Esophagus muscularis mucosa (tissue), 4 donors: ENCODE results near the gene ZNF521. TPM values are rescaled to one million over a fixed set of nuclear protein-coding genes. Genes with fewer than 3 reads are reported as not detected.

ENCODE experiments used
- DNase-seq: peaks from one replicate; pipeline ENCODE4 v3.0.0-alpha.2; 2017; ENCODE audit errors: extremely low spot score
- H3K27ac ChIP-seq, 4 donors: fragments of 200-600 bp; sonication (generic); replicated peaks in 1 of 4; 1 replicate in 3 of 4; 2 replicates in 1 of 4; pipeline ENCODE4 v1.5.1; 2016 to 2019; ENCODE audit warnings: mild to moderate bottlenecking in 1 of 4
- H3K27me3 ChIP-seq, 4 donors: fragments of 200-600 bp; sonication (generic); one replicate each; pipeline versions ENCODE4 v1.5.1 to v1.6.0; 2016 to 2019
- H3K36me3 ChIP-seq, 4 donors: fragments of 200-600 bp; sonication (generic); one replicate each; pipeline ENCODE4 v1.5.1; 2016 to 2019
- H3K4me1 ChIP-seq, 4 donors: fragments of 200-600 bp; sonication (generic); one replicate each; pipeline ENCODE4 v1.5.1; 2016 to 2019
- H3K4me3 ChIP-seq, 4 donors: fragments of 200-600 bp; sonication (generic); 1 replicate in 2 of 4; 2 replicates in 2 of 4; pipeline ENCODE4 v1.5.1; 2016 to 2019; ENCODE audit warnings: mild to moderate bottlenecking in 4 of 4, moderate library complexity in 1 of 4
- H3K9me3 ChIP-seq, 4 donors: fragments of 200-600 bp; sonication (generic); 1 replicate in 3 of 4; 2 replicates in 1 of 4; pipeline ENCODE4 v1.5.1; 2016 to 2019
- CTCF ChIP-seq, 3 experiments: fragments of 200-600 bp in 2 of 3; fragments of 450-650 bp in 1 of 3; sonication (generic) in 2 of 3; IDR thresholded peaks; one replicate each; pipeline ENCODE4 v1.5.1; 2017 to 2019; ENCODE audit warnings: antibody characterized with exemption in 3 of 3, mild to moderate bottlenecking in 2 of 3, moderate library complexity in 1 of 3
- EP300 ChIP-seq: sonication (generic); formaldehyde crosslinking; IDR thresholded peaks from one replicate; pipeline ENCODE4 v1.6.1; 2017; ENCODE audit warnings: antibody characterized with exemption
- POLR2A ChIP-seq: fragments of 450-650 bp; IDR thresholded peaks from one replicate; pipeline ENCODE4 v1.6.1; 2017; ENCODE audit warnings: antibody characterized with exemption, moderate library complexity, mild to moderate bottlenecking, low read depth
- POLR2AphosphoS5 ChIP-seq, 2 donors: sonication (generic); formaldehyde crosslinking; IDR thresholded peaks; one replicate each; pipeline ENCODE4 v1.6.1; 2017; ENCODE audit warnings: antibody characterized with exemption in 2 of 2
- WGBS: methylation state at CpG from one replicate; pipeline ENCODE4 v1.1.5; 2018; 5-methylcytosine and 5-hydroxymethylcytosine counted together
- intact Hi-C: fragments of 100-400 bp; cut with DNase I; formaldehyde crosslinking; loops from one replicate; pipeline ENCODE4 v1.15.1; 2023
- total RNA-seq, 4 donors: library from RNA; depleted of rRNA; stranded (reverse); fragments of >200 nt; gene quantifications; one replicate each; pipeline versions ENCODE4 v1.1.0 to v1.2.1, GENCODE V29; 2016

The ZNF521 gene
- total RNA-seq, 4 donors from 2014 or later, result 15.6 to 20.6 (median 16.9) TPM

GRCh38 chr18:25056429-25056828, 295.5 kb downstream of the ZNF521 start:
- H3K4me3 ChIP-seq, result no peak overlapping the region
- H3K36me3 ChIP-seq, result no peaks in the 10 kb centered on the region
- intact Hi-C loops, result no loop called here
- no peak for TF ChIP-seq POLR2A
- TF ChIP-seq CTCF (IDR thresholded peaks at IDR 0.05), result no peak
- H3K4me1 ChIP-seq, result no peaks in the 10 kb centered on the region
- peaks cover 0 to 5% (median 0%) of the 10 kb centered on the region in 4 donors for H3K9me3 ChIP-seq
- 76% methylated on average over 7 of the region's 8 CpGs for WGBS
- DNase-seq, result no peak
- no peak overlapping the region for H3K27ac ChIP-seq
- peaks cover 0 to 28% (median 0%) of the 10 kb centered on the region in 4 donors for H3K27me3 ChIP-seq

- Histone ChIP-seq H3K36me3 (no peaks in the 10 kb centered on the region), H3K9me3 (peaks cover 0 to 5% (median 0%) of the 10 kb centered on the region in 4 donors), H3K4me3 (no peak overlapping the region), H3K27ac (no peak overlapping the region), H3K27me3 (peaks cover 0 to 39% (median 0%) of the 10 kb centered on the region in 4 donors), H3K4me1 (no peaks in the 10 kb centered on the region)
- WGBS, result 82% methylated on average over 4 of the region's 4 CpGs
- intact Hi-C loops, result no loop called here
- no peak for TF ChIP-seq EP300
- no peak for TF ChIP-seq POLR2AphosphoS5 (IDR thresholded peaks at IDR 0.05)
- no peak for DNase-seq
Observed at GRCh38 chr18:25055076-25055475, 296.9 kb downstream of the ZNF521 start.

GRCh38 chr18:25053466-25053865, 298.5 kb downstream of the ZNF521 start:
- DNase-seq, result no peak
- intact Hi-C loops, result no loop called here
- TF ChIP-seq CTCF (IDR thresholded peaks at IDR 0.05), result no peak
- no peak for TF ChIP-seq POLR2AphosphoS5 (IDR thresholded peaks at IDR 0.05)
- no peak for TF ChIP-seq EP300
- no peak for TF ChIP-seq POLR2A
- peaks cover 0 to 5% (median 0%) of the 10 kb centered on the region in 4 donors for H3K9me3 ChIP-seq
- 91% methylated on average over 6 of the region's 6 CpGs for WGBS
- H3K27me3 ChIP-seq, result peaks cover 0 to 48% (median 0%) of the 10 kb centered on the region in 4 donors
- no peak overlapping the region for H3K27ac ChIP-seq
- H3K4me3 ChIP-seq, result no peak overlapping the region
- no peaks in the 10 kb centered on the region for H3K36me3 ChIP-seq
- H3K4me1 ChIP-seq, result no peaks in the 10 kb centered on the region

GRCh38 chr18:25052511-25052921, 299.4 kb downstream of the ZNF521 start:
- intact Hi-C loops, result no loop called here
- DNase-seq, result no peak
- H3K36me3 ChIP-seq, result no peaks in the 10 kb centered on the region
- H3K4me1 ChIP-seq, result no peaks in the 10 kb centered on the region
- 68% methylated on average over 4 of the region's 4 CpGs for WGBS
- H3K9me3 ChIP-seq, result peaks cover 0 to 5% (median 0%) of the 10 kb centered on the region in 4 donors
- H3K4me3 ChIP-seq, result no peak overlapping the region
- H3K27me3 ChIP-seq, result peaks cover 0 to 57% (median 0%) of the 10 kb centered on the region in 4 donors
- no peak overlapping the region for H3K27ac ChIP-seq
- no peak for TF ChIP-seq POLR2A

GRCh38 chr18:25050605-25051004, 301.4 kb downstream of the ZNF521 start:
- intact Hi-C loops, result no loop called here
- no peak for DNase-seq
- H3K36me3 ChIP-seq, result no peaks in the 10 kb centered on the region
- no peak overlapping the region for H3K27ac ChIP-seq
- TF ChIP-seq EP300, result no peak
- no peak for TF ChIP-seq CTCF (IDR thresholded peaks at IDR 0.05)
- no peak for TF ChIP-seq POLR2AphosphoS5 (IDR thresholded peaks at IDR 0.05)
- peaks cover 0 to 2% (median 0%) of the 10 kb centered on the region in 4 donors for H3K9me3 ChIP-seq
- no peaks in the 10 kb centered on the region for H3K4me1 ChIP-seq
- H3K27me3 ChIP-seq, result peaks cover 0 to 61% (median 0%) of the 10 kb centered on the region in 4 donors
- no peak overlapping the region for H3K4me3 ChIP-seq
- WGBS, result 90% methylated on average over 6 of the region's 6 CpGs

GRCh38 chr18:25047983-25048382, 304.0 kb downstream of the ZNF521 start:
- peak; percentile 47 for DNase-seq
- Histone ChIP-seq H3K27ac (no peak overlapping the region), H3K4me3 (no peak overlapping the region), H3K36me3 (no peaks in the 10 kb centered on the region), H3K27me3 (peaks cover 0 to 74% (median 0%) of the 10 kb centered on the region in 4 donors), H3K9me3 (no peaks in the 10 kb centered on the region), H3K4me1 (no peaks in the 10 kb centered on the region)
- 69% methylated on average over 9 of the region's 9 CpGs for WGBS
- intact Hi-C loops, result no loop called here
- no peak for TF ChIP-seq POLR2AphosphoS5 (IDR thresholded peaks at IDR 0.05)
- TF ChIP-seq EP300, result no peak
- no peak for TF ChIP-seq POLR2A
- TF ChIP-seq CTCF (IDR thresholded peaks at IDR 0.05), result no peak
